ENCODE measurements around the gene MRPL41. TPM values are rescaled to one million over a fixed set of nuclear protein-coding genes. Genes with fewer than 3 reads are reported as not detected.

Gene MRPL41
- total RNA-seq, 1 experiment from 2014 or later: 66.6 TPM

- CTCF ChIA-PET: no interaction called here
- H3K27me3 ChIP-seq (replicated peaks; ENCODE audit: insufficient read depth, low read depth, low read length, poor library complexity): no peaks in the 10 kb centered on the region
- H3K36me3 ChIP-seq (ENCODE audit: insufficient read depth, low read length, poor library complexity, severe bottlenecking): peaks cover 34% of the 10 kb centered on the region
- no peak overlapping the region for H3K27ac ChIP-seq (ENCODE audit: low read depth, low read length, poor library complexity, severe bottlenecking)
- POLR2A ChIA-PET (ENCODE audit: low non-redundant PET): no interaction called here
- TF ChIP-seq CTCF (conservative IDR thresholded peaks at IDR 0.05; ENCODE audit: low read depth, low read length) (no peak), EZH2 (IDR thresholded peaks at IDR 0.05; ENCODE audit: borderline replicate concordance, low read depth, low read length, poor library complexity, severe bottlenecking) (no peak)
- intact Hi-C loops (cut with micrococcal nuclease; ENCODE audit: unreplicated experiment): no loop called here
- no TSS peak for BruUV-seq (replicated peaks)
- no peak for DNase-seq (ENCODE audit: low spot score)
- peaks cover 20% of the 10 kb centered on the region for H3K4me1 ChIP-seq (ENCODE audit: insufficient read depth, low read length, poor library complexity, severe bottlenecking)
- no peaks in the 10 kb centered on the region for H3K9me3 ChIP-seq (ENCODE audit: low read depth, low read length, poor library complexity, severe bottlenecking)
- no peak overlapping the region for H3K4me3 ChIP-seq (ENCODE audit: low read depth, low read length, poor library complexity, severe bottlenecking)
These were observed 24.2 kb downstream of the MRPL41 start for GRCh38 chr9:137575716-137576411.

- peak; percentile 98 for DNase-seq (ENCODE audit: low spot score)
- BruUV-seq (replicated peaks): no TSS peak
- H3K27ac ChIP-seq (ENCODE audit: low read depth, low read length, poor library complexity, severe bottlenecking): peak within 1 kb of the TSS; percentile 90
- CTCF ChIA-PET: interaction anchor here (0.6 to 1.0 kb wide), 2 partner anchors 12 to 36 kb away, joined by 3 to 5 read pairs; partner anchors contain the start of gene ZMYND19
- intact Hi-C loops (cut with micrococcal nuclease; ENCODE audit: unreplicated experiment): no loop called here
- H3K4me1 ChIP-seq (ENCODE audit: insufficient read depth, low read length, poor library complexity, severe bottlenecking): peaks cover 20% of the 10 kb centered on the region
- H3K9me3 ChIP-seq (ENCODE audit: low read depth, low read length, poor library complexity, severe bottlenecking): no peaks in the 10 kb centered on the region
- TF ChIP-seq CTCF (conservative IDR thresholded peaks at IDR 0.05; ENCODE audit: low read depth, low read length) (peak; percentile 94), EZH2 (IDR thresholded peaks at IDR 0.05; ENCODE audit: borderline replicate concordance, low read depth, low read length, poor library complexity, severe bottlenecking) (no peak)
- no peaks in the 10 kb centered on the region for H3K27me3 ChIP-seq (replicated peaks; ENCODE audit: insufficient read depth, low read depth, low read length, poor library complexity)
- POLR2A ChIA-PET (ENCODE audit: low non-redundant PET): no interaction called here
- H3K36me3 ChIP-seq (ENCODE audit: insufficient read depth, low read length, poor library complexity, severe bottlenecking): peaks cover 45% of the 10 kb centered on the region
- H3K4me3 ChIP-seq (ENCODE audit: low read depth, low read length, poor library complexity, severe bottlenecking): peak within 1 kb of the TSS; percentile 97
These were observed 27.0 kb downstream of the MRPL41 start, which contains the start of gene DPH7 for GRCh38 chr9:137578518-137579258. Gene DPH7 (minus strand): TSS chr9:137578925. CDS start chr9:137578777, 148 bp downstream.

GRCh38 chr9:137579259-137579604 is 27.6 kb downstream of the MRPL41 start:
- intact Hi-C loops (cut with micrococcal nuclease; ENCODE audit: unreplicated experiment): no loop called here
- no peaks in the 10 kb centered on the region for H3K9me3 ChIP-seq (ENCODE audit: low read depth, low read length, poor library complexity, severe bottlenecking)
- BruUV-seq (replicated peaks): TSS peak; percentile 58
- TF ChIP-seq EZH2 (IDR thresholded peaks at IDR 0.05; ENCODE audit: borderline replicate concordance, low read depth, low read length, poor library complexity, severe bottlenecking) (no peak), CTCF (conservative IDR thresholded peaks at IDR 0.05; ENCODE audit: low read depth, low read length) (no peak)
- ChIA-PET POLR2A (ENCODE audit: low non-redundant PET) (interaction anchor here (0.6 kb wide), 1 partner anchor 1187 kb away, joined by 3 read pairs; no protein-coding TSS in a partner anchor), CTCF (interaction anchor here (0.6 to 1.0 kb wide), 3 partner anchors 12 to 170 kb away, joined by 3 to 5 read pairs (median 3); partner anchors contain the start of gene ZMYND19)
- DNase-seq (ENCODE audit: low spot score): no peak
- H3K4me1 ChIP-seq (ENCODE audit: insufficient read depth, low read length, poor library complexity, severe bottlenecking): peaks cover 20% of the 10 kb centered on the region
- peak overlapping the region; percentile 97 for H3K4me3 ChIP-seq (ENCODE audit: low read depth, low read length, poor library complexity, severe bottlenecking)
- H3K27me3 ChIP-seq (replicated peaks; ENCODE audit: insufficient read depth, low read depth, low read length, poor library complexity): no peaks in the 10 kb centered on the region
- peaks cover 39% of the 10 kb centered on the region for H3K36me3 ChIP-seq (ENCODE audit: insufficient read depth, low read length, poor library complexity, severe bottlenecking)
- peak overlapping the region; percentile 90 for H3K27ac ChIP-seq (ENCODE audit: low read depth, low read length, poor library complexity, severe bottlenecking)

Measured in A673 (cell line).